ENCODE measurements around the gene CABP2. TPM values are rescaled to one million over a fixed set of nuclear protein-coding genes. Genes with fewer than 3 reads are reported as not detected.

CABP2 gene
- total RNA-seq, 1 donor, result not detected

DNA sequence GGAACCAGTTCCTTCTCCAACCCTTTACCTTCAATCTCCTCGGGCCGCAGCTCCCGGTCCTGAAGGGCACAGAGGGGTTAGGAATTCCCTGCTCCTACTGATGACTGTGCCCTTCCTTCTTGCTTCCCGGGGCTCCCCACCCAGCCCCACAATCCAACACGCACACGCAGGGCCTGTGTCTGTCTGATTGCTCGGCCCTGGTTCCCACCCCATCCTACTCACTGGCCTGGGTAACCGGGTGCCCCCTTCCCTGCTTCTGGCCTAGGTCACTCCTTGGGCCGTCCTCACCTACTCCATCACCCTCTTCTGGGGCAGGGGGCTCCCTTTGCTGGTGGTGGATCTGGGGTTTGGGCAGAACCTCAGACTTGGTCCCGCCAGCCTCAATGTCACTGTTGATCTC lies 1.3 kb downstream of the CABP2 start:
- no peaks in the 10 kb centered on the region for H3K36me3 ChIP-seq (ENCODE audit: insufficient read depth, low read length)
- H2AFZ ChIP-seq (ENCODE audit: low read length), result no peak overlapping the region
- H3K79me2 ChIP-seq (ENCODE audit: insufficient read depth, low read length), result no peaks in the 10 kb centered on the region
- H3K4me3 ChIP-seq (ENCODE audit: insufficient read depth, low read length), result no peak overlapping the region
- no peaks in the 10 kb centered on the region for H3K9me3 ChIP-seq (ENCODE audit: low read depth, low read length)
- TF ChIP-seq CTCF (IDR thresholded peaks at IDR 0.05; ENCODE audit: extremely low read depth, low read depth, low read length), result no peak
- no peak overlapping the region for H3K27ac ChIP-seq (ENCODE audit: low read depth, low read length)
- peaks cover 5% of the 10 kb centered on the region for H3K27me3 ChIP-seq (ENCODE audit: insufficient read depth, low read length)
- H4K20me1 ChIP-seq (ENCODE audit: insufficient read depth, low read length), result no peaks in the 10 kb centered on the region
- no peak for DNase-seq (ENCODE audit: insufficient read length, low spot score, missing footprints)
- H3K4me1 ChIP-seq (ENCODE audit: insufficient read depth, low read length), result no peaks in the 10 kb centered on the region
- H3K4me2 ChIP-seq (ENCODE audit: insufficient read depth, low read length), result no peak overlapping the region

DNA sequence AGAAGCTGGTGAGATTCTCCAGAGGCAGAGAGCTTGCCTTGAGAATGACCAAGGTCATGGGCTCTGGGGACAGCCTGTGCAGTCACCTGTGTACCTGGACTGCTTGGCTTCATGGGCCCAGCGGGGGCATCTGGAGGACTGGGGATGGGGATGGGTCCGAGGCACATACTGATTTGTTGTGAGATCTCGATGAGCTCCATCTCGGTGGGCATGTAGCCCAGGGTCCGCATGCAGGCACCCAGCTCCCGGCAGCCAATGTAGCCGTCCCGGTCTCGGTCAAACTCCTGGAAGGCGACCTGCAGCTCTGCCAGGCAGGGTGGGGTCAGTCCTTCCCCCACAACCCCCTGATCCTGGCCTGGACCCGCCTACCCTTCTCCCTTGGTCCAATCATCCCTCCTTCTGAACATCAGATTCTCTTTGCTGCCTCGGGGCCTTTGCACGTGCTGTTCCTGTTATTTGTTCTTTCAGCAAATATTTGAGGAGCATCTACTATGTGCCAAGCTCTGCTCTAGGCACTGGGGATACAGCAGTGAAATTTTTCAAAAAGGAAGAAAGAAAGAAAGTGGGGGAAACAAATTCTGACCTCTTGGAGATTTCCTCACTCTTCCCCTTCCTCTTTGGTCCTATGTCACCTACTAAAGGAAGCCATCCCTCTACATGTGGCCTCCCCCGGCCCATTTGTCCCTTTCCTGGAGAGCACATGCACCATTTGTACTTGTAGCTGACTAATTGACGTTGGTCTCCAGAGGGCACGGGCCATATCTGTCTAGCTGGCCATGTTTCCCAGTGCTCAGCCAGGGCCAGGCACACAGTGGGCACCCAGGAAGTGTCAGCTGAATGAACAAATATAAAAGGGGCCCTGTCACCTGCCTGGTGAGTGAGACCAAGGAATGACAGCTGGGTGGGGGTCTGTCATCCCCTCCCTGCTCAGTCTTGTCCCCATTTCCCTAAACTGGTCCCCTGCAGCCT lies 2.1 kb downstream of the CABP2 start:
- no peak for TF ChIP-seq CTCF (IDR thresholded peaks at IDR 0.05; ENCODE audit: extremely low read depth, low read depth, low read length)
- H3K27me3 ChIP-seq (ENCODE audit: insufficient read depth, low read length), result peaks cover 5% of the 10 kb centered on the region

GRCh38 chr11:67519726-67520125 lies 3.5 kb downstream of the CABP2 start:
- Histone ChIP-seq H3K9me3 (ENCODE audit: low read depth, low read length) (no peaks in the 10 kb centered on the region), H3K27ac (ENCODE audit: low read depth, low read length) (no peak overlapping the region), H3K36me3 (ENCODE audit: insufficient read depth, low read length) (no peaks in the 10 kb centered on the region), H3K27me3 (ENCODE audit: insufficient read depth, low read length) (peaks cover 5% of the 10 kb centered on the region), H3K4me2 (ENCODE audit: insufficient read depth, low read length) (no peak overlapping the region), H3K4me1 (ENCODE audit: insufficient read depth, low read length) (no peaks in the 10 kb centered on the region), H2AFZ (ENCODE audit: low read length) (no peak overlapping the region), H3K79me2 (ENCODE audit: insufficient read depth, low read length) (no peaks in the 10 kb centered on the region), H3K4me3 (ENCODE audit: insufficient read depth, low read length) (no peak overlapping the region), H4K20me1 (ENCODE audit: insufficient read depth, low read length) (no peaks in the 10 kb centered on the region)
- TF ChIP-seq CTCF (IDR thresholded peaks at IDR 0.05; ENCODE audit: extremely low read depth, low read depth, low read length), result no peak
- no peak for DNase-seq (ENCODE audit: insufficient read length, low spot score, missing footprints)

More for the DNA sequence above, 2.1 kb downstream of the CABP2 start:
- no peaks in the 10 kb centered on the region for H4K20me1 ChIP-seq (ENCODE audit: insufficient read depth, low read length)
- H3K36me3 ChIP-seq (ENCODE audit: insufficient read depth, low read length), result no peaks in the 10 kb centered on the region
- no peak overlapping the region for H2AFZ ChIP-seq (ENCODE audit: low read length)
- H3K4me2 ChIP-seq (ENCODE audit: insufficient read depth, low read length), result no peak overlapping the region
- H3K4me3 ChIP-seq (ENCODE audit: insufficient read depth, low read length), result no peak overlapping the region
- H3K4me1 ChIP-seq (ENCODE audit: insufficient read depth, low read length), result no peaks in the 10 kb centered on the region
- no peaks in the 10 kb centered on the region for H3K9me3 ChIP-seq (ENCODE audit: low read depth, low read length)
- H3K27ac ChIP-seq (ENCODE audit: low read depth, low read length), result no peak overlapping the region
- no peaks in the 10 kb centered on the region for H3K79me2 ChIP-seq (ENCODE audit: insufficient read depth, low read length)
- no peak for DNase-seq (ENCODE audit: insufficient read length, low spot score, missing footprints)

GRCh38 chr11:67517784-67518552 lies 5.3 kb downstream of the CABP2 start:
- peaks cover 11% of the 10 kb centered on the region for H3K27me3 ChIP-seq (ENCODE audit: insufficient read depth, low read length)
- H3K9me3 ChIP-seq (ENCODE audit: low read depth, low read length), result no peaks in the 10 kb centered on the region
- TF ChIP-seq CTCF (IDR thresholded peaks at IDR 0.05; ENCODE audit: extremely low read depth, low read depth, low read length), result no peak
- no peaks in the 10 kb centered on the region for H3K4me1 ChIP-seq (ENCODE audit: insufficient read depth, low read length)
- no peak overlapping the region for H3K27ac ChIP-seq (ENCODE audit: low read depth, low read length)
- no peaks in the 10 kb centered on the region for H4K20me1 ChIP-seq (ENCODE audit: insufficient read depth, low read length)
- no peaks in the 10 kb centered on the region for H3K79me2 ChIP-seq (ENCODE audit: insufficient read depth, low read length)
- H3K4me2 ChIP-seq (ENCODE audit: insufficient read depth, low read length), result no peak overlapping the region
- no peak overlapping the region for H2AFZ ChIP-seq (ENCODE audit: low read length)
- no peak for DNase-seq (ENCODE audit: insufficient read length, low spot score, missing footprints)
- H3K4me3 ChIP-seq (ENCODE audit: insufficient read depth, low read length), result no peak overlapping the region
- H3K36me3 ChIP-seq (ENCODE audit: insufficient read depth, low read length), result no peaks in the 10 kb centered on the region
